GM18867 (cell line): Measurements from ENCODE around the gene ZNF524.
"Not testable (repeated sequence)": the region's sequence is repeated elsewhere in the genome, so short reads cannot be mapped to it uniquely, and the experiment has no call there.

ENCODE experiments used
- ATAC-seq: cut with Tn5 transposase; IDR thresholded peaks from one replicate; pipeline ENCODE4 v1.9.1; 2021; ENCODE audit warnings: mild to moderate bottlenecking, moderate library complexity; ENCODE audit not compliant: unreplicated experiment

Gene ZNF524

GRCh38 chr19:55581145-55581822 lies 18.8 kb upstream of the ZNF524 start:
- no peak for ATAC-seq

- no peak for ATAC-seq
Measured at GRCh38 chr19:55581823-55582223, 18.3 kb upstream of the ZNF524 start.

GRCh38 chr19:55582284-55582683 lies 17.8 kb upstream of the ZNF524 start:
- not testable (repeated sequence) for ATAC-seq

- not testable (repeated sequence) for ATAC-seq
Measured at GRCh38 chr19:55583897-55584296, 16.2 kb upstream of the ZNF524 start.

GRCh38 chr19:55584871-55585270 lies 15.2 kb upstream of the ZNF524 start:
- ATAC-seq: no peak

GRCh38 chr19:55585658-55586339 lies 14.3 kb upstream of the ZNF524 start:
- no peak for ATAC-seq

- peak; percentile 82 for ATAC-seq
Measured at GRCh38 chr19:55586976-55587668, 13.0 kb upstream of the ZNF524 start.

GRCh38 chr19:55588738-55589137 lies 11.3 kb upstream of the ZNF524 start:
- ATAC-seq: no peak

- ATAC-seq: no peak
Measured at GRCh38 chr19:55590109-55590508, 10.0 kb upstream of the ZNF524 start.

GRCh38 chr19:55590617-55591016 lies 9.5 kb upstream of the ZNF524 start:
- ATAC-seq: no peak

- ATAC-seq: no peak
Measured at GRCh38 chr19:55591555-55591954, 8.5 kb upstream of the ZNF524 start.

- no peak for ATAC-seq
Measured at GRCh38 chr19:55592391-55593090, 7.5 kb upstream of the ZNF524 start.

GRCh38 chr19:55593096-55593772 lies 6.9 kb upstream of the ZNF524 start:
- no peak for ATAC-seq

- no peak for ATAC-seq
Measured at GRCh38 chr19:55594996-55595545, 5.0 kb upstream of the ZNF524 start.

- no peak for ATAC-seq
Measured at GRCh38 chr19:55596304-55596703, 3.8 kb upstream of the ZNF524 start.

GRCh38 chr19:55597501-55597921 lies 2.6 kb upstream of the ZNF524 start:
- no peak for ATAC-seq

- no peak for ATAC-seq
Measured at GRCh38 chr19:55598034-55598433, 2.1 kb upstream of the ZNF524 start.

- peak; percentile 49 for ATAC-seq
Measured at GRCh38 chr19:55598719-55599467, 1.2 kb upstream of the ZNF524 start.

GRCh38 chr19:55599468-55599841 lies 633 bp upstream of the ZNF524 start, which contains the start of gene FIZ1:
TSS of gene FIZ1 (minus strand) at chr19:55599517. CDS start at chr19:55597865, 1,652 bp downstream.
- peak; percentile 61 for ATAC-seq

- no peak for ATAC-seq
Measured at GRCh38 chr19:55600662-55601028, 557 bp downstream of the ZNF524 start.
